Cardiac fibroblast (primary cell): ENCODE results near the gene KHDC1.
A peak's percentile ranks its signal among the peaks of the same experiment; 100 is the strongest.
"Not testable (repeated sequence)": the region's sequence is repeated elsewhere in the genome, so short reads cannot be mapped to it uniquely, and the experiment has no call there.

Source experiments
- DNase-seq, 2 donors: peaks; one replicate each; pipeline versions ENCODE4 v3.0.0 to v3.0.0-alpha.2; 2010; ENCODE audit warnings: low read depth in 2 of 2
- H3K4me3 ChIP-seq, 2 donors: replicated peaks in 1 of 2; 1 replicate in 1 of 2; 2 replicates in 1 of 2; pipeline ENCODE4 v1.5.1; 2011; ENCODE audit warnings: low read depth in 2 of 2, low read length in 2 of 2, mild to moderate bottlenecking in 2 of 2, moderate library complexity in 1 of 2
- TF ChIP-seq, protein P1 (sequence below): IDR thresholded peaks from one replicate; pipeline ENCODE4 v1.5.1; 2011; ENCODE audit warnings: low read depth, mild to moderate bottlenecking, low read length, inconsistent platforms

KHDC1 gene

DNA sequence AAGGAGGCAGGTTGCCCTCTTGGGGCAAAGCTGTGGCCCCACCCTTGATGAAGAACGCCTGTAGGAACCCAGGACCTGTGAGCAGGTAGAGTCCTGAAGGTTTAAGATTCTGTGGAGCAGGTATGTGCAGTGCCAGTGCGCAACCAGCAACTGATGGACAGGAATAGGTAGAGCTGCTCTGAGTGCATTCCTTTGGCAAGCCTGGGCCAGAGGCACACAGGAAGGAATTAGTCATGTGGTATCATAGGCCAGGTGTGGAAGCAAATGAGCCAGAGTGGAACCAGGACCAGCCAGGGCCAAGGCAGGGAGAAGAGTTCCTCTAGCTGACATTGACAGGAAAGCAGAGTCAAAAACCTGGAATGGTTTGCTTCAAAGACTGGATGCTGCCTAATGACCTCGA is 1.4 kb upstream of the KHDC1 start:
- TF ChIP-seq, protein P1, sequence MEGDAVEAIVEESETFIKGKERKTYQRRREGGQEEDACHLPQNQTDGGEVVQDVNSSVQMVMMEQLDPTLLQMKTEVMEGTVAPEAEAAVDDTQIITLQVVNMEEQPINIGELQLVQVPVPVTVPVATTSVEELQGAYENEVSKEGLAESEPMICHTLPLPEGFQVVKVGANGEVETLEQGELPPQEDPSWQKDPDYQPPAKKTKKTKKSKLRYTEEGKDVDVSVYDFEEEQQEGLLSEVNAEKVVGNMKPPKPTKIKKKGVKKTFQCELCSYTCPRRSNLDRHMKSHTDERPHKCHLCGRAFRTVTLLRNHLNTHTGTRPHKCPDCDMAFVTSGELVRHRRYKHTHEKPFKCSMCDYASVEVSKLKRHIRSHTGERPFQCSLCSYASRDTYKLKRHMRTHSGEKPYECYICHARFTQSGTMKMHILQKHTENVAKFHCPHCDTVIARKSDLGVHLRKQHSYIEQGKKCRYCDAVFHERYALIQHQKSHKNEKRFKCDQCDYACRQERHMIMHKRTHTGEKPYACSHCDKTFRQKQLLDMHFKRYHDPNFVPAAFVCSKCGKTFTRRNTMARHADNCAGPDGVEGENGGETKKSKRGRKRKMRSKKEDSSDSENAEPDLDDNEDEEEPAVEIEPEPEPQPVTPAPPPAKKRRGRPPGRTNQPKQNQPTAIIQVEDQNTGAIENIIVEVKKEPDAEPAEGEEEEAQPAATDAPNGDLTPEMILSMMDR, result no peak
- no peak for DNase-seq
- H3K4me3 ChIP-seq, result no peak overlapping the region

DNA sequence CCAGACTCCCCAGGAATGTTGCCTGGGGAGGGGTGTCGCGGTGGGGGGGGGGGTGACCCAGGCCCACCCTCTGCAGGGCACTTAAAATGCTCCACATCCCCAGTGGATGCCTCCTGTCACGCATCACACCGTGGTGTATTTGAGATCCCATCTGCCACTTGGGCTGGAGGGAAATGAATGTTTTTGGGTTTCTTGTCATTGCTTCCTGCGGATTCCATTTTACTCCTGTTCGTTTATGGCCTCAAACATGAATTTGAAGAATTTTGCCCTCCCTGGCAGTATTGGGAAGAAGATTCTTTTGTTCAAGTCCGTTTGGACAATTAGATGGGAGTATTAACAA is 544 bp upstream of the KHDC1 start:
- H3K4me3 ChIP-seq, result peak overlapping the region; percentile 71 to 75
- TF ChIP-seq, protein P1, result no peak
- no peak for DNase-seq

DNA sequence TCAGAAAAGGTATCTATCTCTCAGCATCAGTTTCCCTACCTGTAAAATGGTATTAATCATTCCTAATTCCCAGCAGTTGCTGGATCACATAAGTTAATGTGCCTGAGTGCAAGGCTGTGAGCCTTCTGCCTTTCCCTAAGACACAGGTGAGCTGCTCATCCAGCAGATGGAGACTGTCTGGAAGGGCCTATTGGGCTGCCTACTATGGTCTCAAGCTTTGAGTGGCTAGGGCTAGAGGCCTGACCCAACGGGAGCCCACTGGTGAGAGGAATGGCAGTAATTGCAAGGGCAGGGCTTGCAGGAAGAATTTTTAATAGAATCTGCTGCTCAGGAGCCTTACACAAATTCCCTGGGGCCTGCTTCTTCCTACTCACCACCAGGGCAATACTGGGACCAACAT is 4.3 kb downstream of the KHDC1 start:
- TF ChIP-seq, protein P1, result no peak
- DNase-seq, result peak in 1 of 2 donors; percentile 4
- no peak overlapping the region for H3K4me3 ChIP-seq

DNA sequence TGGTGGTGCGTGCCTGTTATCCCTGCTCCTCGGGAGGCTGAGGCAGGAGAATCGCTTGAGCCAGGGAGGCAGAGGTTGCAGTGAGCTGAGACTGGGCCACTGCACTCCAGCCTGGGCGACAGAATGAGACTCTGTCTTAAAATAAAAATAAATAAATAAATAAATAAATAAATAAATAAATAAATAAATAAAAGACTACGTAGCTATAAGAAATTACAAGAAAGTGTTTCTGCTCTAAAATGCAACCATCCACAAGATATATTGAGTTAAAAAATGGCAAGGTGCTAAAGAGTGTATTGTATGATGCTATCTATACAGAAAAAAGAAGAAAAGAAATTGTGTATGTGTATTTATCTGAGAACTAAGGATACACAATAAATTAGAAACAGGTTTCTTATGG is 8.7 kb downstream of the KHDC1 start:
- not testable (repeated sequence) for H3K4me3 ChIP-seq, DNase-seq

DNA sequence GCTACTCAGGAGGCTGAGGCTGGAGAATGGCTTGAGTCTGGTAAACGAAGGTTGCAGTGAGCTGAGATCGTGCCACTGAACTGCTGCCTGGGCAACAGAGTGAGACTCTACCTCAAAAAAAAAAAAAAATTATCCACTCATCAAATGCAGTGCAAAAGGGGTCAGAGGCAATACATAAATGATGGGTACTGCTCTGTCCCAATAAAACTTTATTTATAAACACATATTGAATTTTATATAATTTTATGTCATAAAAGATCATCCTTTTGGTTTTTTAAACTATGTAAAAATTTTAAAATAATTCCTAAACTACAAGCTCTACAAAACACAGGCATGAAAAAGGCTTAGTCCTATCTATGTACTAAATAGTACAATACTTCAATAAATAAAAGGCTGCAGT is 10.3 kb downstream of the KHDC1 start:
- TF ChIP-seq, protein P1, result no peak
- DNase-seq, result no peak
- H3K4me3 ChIP-seq, result no peak overlapping the region

DNA sequence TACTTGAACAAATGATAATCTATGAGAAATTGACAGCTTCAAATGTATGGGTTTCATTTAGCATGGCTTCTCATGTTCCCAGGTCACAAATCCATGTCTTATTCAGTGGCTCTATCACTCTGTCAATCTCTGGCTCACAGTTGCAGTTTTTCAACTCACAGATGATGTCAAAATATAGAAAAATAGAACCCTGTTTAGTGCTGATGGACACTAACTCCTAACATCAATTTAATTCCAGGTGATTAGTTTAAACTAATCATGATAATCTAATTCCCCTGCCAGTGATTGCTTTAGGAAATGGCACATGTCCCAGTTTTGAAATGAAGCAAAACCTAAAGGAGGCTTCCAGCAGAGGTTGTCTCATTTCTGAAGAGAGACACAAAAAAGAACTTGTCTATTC is 13.0 kb downstream of the KHDC1 start:
- no peak for DNase-seq
- TF ChIP-seq, protein P1, result no peak

DNA sequence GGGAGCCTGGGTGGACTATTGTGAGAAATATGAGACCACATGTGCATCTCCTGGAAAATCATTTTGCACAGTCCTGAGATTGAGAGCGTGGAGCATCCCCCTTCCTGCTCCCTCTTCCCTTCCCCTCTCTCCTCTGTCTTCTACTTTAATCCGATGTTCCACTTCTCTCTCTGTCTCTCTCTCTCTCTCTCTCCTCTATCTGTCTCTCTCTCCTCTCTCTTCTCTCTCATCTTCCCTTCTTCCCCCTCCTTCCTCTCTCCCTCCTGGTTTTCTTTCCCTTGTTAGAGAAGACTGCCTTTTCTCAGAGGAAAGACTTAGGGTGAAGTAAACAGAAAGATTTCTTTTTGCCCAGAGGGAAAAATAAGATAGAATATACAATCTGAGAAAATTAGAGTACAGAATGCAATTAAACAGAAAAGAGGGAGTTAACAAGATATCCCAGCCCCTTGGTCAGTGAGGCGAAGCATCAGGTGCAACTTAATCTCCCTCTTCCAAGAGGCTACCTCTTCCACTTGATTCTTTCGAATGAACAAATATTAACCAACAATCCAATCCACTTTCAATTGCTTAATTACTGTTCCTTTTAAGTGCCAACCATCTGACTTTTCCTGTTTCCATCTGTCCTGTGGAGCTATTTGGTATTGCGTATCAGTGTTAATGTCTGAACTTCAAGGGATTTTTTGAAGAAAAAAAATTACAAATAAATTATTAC is 14.6 kb downstream of the KHDC1 start:
- DNase-seq, result no peak
- H3K4me3 ChIP-seq, result no peak overlapping the region
- TF ChIP-seq, protein P1, result no peak

More for the DNA sequence above, 13.0 kb downstream of the KHDC1 start:
- H3K4me3 ChIP-seq, result no peak overlapping the region
